RWPE2 (cell line): ENCODE data around the gene ZNF512B.
"Not testable (repeated sequence)": the region's sequence is repeated elsewhere in the genome, so short reads cannot be mapped to it uniquely, and the experiment has no call there.

Experiments used
- ATAC-seq: fragments of 200-7000 bp; cut with Tn5 transposase; 3 replicates; pipeline ENCODE4 v1.9.1; 2021; ENCODE audit warnings: low read depth
- DNase-seq: peaks from one replicate; pipeline ENCODE4 v3.0.0-alpha.2; 2020; ENCODE audit warnings: low spot score
- H3K27ac ChIP-seq: fragments of 450-650 bp; 2 replicates; pipeline ENCODE4 v1.5.1; 2017; ENCODE audit warnings: mild to moderate bottlenecking; ENCODE audit not compliant: poor library complexity, severe bottlenecking
- H3K27me3 ChIP-seq: fragments of 250-450 bp; sonication (Bioruptor Pico); 2 replicates; pipeline ENCODE4 v1.5.1; 2021; ENCODE audit warnings: mild to moderate bottlenecking, moderate library complexity; ENCODE audit not compliant: insufficient read depth, poor library complexity, severe bottlenecking
- H3K36me3 ChIP-seq: fragments of 250-450 bp; sonication (Bioruptor Pico); 2 replicates; pipeline ENCODE4 v1.5.1; 2020; ENCODE audit warnings: low read depth, mild to moderate bottlenecking, moderate library complexity
- H3K4me1 ChIP-seq: fragments of 250-450 bp; sonication (Bioruptor Pico); 2 replicates; pipeline ENCODE4 v1.5.1; 2021; ENCODE audit warnings: mild to moderate bottlenecking, moderate library complexity; ENCODE audit not compliant: insufficient read depth, poor library complexity, severe bottlenecking
- H3K4me3 ChIP-seq: fragments of 250-450 bp; sonication (Bioruptor Pico); 2 replicates; pipeline ENCODE4 v1.5.1; 2021; ENCODE audit warnings: mild to moderate bottlenecking, moderate library complexity; ENCODE audit not compliant: severe bottlenecking
- H3K9me3 ChIP-seq: fragments of 250-450 bp; sonication (Bioruptor Pico); 2 replicates; pipeline ENCODE4 v1.5.1; 2021; ENCODE audit warnings: mild to moderate bottlenecking, moderate library complexity; ENCODE audit not compliant: severe bottlenecking
- TF ChIP-seq, protein P1 (sequence below): fragments of 450-650 bp; IDR thresholded peaks from one replicate; pipeline ENCODE4 v1.5.1; 2017; ENCODE audit warnings: mild to moderate bottlenecking, moderate library complexity; ENCODE audit not compliant: poor library complexity, severe bottlenecking

Gene ZNF512B, protein sequence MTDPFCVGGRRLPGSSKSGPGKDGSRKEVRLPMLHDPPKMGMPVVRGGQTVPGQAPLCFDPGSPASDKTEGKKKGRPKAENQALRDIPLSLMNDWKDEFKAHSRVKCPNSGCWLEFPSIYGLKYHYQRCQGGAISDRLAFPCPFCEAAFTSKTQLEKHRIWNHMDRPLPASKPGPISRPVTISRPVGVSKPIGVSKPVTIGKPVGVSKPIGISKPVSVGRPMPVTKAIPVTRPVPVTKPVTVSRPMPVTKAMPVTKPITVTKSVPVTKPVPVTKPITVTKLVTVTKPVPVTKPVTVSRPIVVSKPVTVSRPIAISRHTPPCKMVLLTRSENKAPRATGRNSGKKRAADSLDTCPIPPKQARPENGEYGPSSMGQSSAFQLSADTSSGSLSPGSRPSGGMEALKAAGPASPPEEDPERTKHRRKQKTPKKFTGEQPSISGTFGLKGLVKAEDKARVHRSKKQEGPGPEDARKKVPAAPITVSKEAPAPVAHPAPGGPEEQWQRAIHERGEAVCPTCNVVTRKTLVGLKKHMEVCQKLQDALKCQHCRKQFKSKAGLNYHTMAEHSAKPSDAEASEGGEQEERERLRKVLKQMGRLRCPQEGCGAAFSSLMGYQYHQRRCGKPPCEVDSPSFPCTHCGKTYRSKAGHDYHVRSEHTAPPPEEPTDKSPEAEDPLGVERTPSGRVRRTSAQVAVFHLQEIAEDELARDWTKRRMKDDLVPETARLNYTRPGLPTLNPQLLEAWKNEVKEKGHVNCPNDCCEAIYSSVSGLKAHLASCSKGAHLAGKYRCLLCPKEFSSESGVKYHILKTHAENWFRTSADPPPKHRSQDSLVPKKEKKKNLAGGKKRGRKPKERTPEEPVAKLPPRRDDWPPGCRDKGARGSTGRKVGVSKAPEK

DNA sequence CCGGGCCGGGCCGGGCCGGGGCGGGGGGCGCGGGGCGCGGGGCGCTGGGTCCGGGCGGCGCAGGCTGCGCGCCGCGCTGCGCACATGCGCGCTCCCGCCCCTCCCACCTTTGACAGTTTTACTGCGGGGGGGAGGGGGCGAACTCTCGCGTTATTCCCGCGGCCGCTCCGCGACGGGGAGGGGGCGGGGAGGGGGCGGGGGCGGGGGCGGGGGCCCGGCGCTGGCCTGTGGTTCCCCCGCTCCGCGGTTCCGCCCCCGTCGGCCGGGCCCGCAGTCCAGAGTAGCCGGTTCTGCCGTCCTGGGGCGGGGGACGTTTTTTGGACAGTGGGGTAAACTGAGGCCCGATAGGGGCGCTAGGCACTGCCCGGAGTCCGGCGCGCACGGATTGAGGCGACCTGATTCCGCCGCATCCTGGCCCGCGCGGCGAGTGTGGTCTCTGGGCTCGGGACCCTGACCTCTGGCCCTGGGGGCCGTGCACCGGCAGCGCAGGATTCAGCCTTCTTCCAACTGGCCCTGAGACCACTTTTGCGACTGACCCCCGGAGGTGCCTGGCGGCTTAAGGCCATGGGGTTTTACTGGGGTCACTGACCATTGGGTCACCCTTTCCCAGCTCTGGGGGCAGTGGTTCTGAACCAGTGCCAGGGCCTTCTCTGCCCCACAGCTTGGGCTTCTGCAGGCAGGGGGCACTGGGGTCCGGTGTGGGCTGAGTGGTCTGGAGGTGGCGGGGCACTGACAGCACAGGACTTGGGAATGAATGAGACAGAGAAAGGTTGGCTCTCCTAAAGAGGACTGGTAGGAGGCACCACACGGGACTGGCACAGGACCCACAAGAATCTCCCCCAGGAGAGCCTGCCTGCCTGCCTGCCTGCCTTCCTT lies at the start of gene ZNF512B:
ZNF512B (minus strand) TSS at position 93 of the 876 bp plus-strand sequence. CDS start 1,980 bp downstream, outside the sequence.
- peak; percentile 32 for ATAC-seq
- peak within 1 kb of the TSS; percentile 43 for H3K27ac ChIP-seq
- peak; percentile 91 for DNase-seq
- no peaks in the 10 kb centered on the region for H3K9me3 ChIP-seq
- peaks cover 18% of the 10 kb centered on the region for H3K36me3 ChIP-seq
- no peaks in the 10 kb centered on the region for H3K4me1 ChIP-seq
- no peaks in the 10 kb centered on the region for H3K27me3 ChIP-seq
- TF ChIP-seq, protein P1, sequence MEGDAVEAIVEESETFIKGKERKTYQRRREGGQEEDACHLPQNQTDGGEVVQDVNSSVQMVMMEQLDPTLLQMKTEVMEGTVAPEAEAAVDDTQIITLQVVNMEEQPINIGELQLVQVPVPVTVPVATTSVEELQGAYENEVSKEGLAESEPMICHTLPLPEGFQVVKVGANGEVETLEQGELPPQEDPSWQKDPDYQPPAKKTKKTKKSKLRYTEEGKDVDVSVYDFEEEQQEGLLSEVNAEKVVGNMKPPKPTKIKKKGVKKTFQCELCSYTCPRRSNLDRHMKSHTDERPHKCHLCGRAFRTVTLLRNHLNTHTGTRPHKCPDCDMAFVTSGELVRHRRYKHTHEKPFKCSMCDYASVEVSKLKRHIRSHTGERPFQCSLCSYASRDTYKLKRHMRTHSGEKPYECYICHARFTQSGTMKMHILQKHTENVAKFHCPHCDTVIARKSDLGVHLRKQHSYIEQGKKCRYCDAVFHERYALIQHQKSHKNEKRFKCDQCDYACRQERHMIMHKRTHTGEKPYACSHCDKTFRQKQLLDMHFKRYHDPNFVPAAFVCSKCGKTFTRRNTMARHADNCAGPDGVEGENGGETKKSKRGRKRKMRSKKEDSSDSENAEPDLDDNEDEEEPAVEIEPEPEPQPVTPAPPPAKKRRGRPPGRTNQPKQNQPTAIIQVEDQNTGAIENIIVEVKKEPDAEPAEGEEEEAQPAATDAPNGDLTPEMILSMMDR, result no peak
- peak within 1 kb of the TSS; percentile 80 for H3K4me3 ChIP-seq

DNA sequence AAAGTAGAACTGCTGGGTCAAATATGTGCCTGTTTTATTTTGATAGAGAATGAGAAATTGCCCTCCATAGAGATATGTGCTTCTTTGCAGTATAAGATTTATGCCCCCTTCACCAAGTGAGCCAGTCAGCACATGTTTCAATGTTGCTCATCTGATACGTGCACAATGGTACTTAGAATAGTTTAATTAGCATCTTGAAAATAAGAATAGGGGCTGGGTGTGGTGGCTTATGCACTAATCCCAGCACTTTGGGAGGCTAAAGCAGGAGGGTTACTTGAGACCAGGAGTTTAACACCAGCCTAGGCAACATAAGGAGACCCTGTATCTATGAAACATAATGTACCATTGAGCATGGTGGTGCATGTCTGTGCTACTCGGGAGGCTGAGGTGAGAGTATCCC lies 45.9 kb upstream of the ZNF512B start:
- Histone ChIP-seq H3K4me3 (no peak overlapping the region), H3K9me3 (no peaks in the 10 kb centered on the region), H3K27ac (no peak overlapping the region), H3K27me3 (no peaks in the 10 kb centered on the region), H3K36me3 (peaks cover 83% of the 10 kb centered on the region), H3K4me1 (no peaks in the 10 kb centered on the region)
- DNase-seq (no peak), ATAC-seq (no peak)
- TF ChIP-seq, protein P1, result no peak

DNA sequence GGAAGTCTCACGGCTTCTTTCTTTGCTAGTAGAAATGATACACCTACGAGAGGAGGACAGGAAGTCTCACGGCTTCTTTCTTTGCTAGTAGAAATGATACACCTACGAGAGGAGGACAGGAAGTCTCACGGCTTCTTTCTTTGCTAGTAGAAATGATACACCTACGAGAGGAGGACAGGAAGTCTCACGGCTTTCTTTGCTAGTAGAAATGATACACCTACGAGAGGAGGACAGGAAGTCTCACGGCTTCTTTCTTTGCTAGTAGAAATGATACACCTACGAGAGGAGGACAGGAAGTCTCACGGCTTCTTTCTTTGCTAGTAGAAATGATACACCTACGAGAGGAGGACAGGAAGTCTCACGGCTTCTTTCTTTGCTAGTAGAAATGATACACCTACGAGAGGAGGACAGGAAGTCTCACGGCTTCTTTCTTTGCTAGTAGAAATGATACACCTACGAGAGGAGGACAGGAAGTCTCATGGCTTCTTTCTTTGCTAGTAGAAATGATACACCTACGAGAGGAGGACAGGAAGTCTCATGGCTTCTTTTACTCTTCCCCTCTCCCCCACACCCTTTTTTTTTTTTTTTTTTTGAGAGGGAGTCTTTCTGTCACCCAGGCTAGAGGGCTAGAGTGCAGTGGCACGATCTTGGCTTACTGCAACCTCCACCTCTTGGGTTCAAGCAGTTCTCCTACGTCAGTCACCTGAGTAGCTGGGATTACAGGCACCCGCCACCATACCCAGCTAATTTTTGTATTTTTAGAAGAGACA lies 42.8 kb upstream of the ZNF512B start:
- H3K4me1 ChIP-seq, H3K27me3 ChIP-seq, DNase-seq, H3K9me3 ChIP-seq, H3K4me3 ChIP-seq, H3K27ac ChIP-seq, ATAC-seq: not testable (repeated sequence)
- H3K36me3 ChIP-seq, result peaks cover 83% of the 10 kb centered on the region

DNA sequence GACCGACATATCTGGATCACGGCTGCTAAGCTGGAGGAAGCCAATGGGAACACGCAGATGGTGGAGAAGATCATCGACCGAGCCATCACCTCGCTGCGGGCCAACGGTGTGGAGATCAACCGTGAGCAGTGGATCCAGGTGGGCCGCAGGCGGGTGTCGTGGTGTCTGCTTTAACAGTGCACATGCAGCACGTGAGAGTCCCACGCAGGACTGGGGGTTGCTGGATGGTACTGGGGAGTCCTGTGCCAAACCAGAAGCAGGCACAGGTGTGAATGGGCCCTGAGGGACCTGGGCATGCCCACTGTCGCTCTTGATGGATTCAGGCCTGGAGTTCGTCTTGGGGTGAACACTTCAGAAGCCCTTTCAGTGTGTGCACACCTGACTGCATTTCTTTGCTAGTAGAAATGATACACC lies 41.6 kb upstream of the ZNF512B start:
- no peak for DNase-seq
- Histone ChIP-seq H3K27me3 (no peaks in the 10 kb centered on the region), H3K36me3 (peaks cover 82% of the 10 kb centered on the region), H3K4me1 (no peaks in the 10 kb centered on the region), H3K9me3 (peaks cover 4% of the 10 kb centered on the region), H3K4me3 (no peak overlapping the region), H3K27ac (no peak overlapping the region)
- TF ChIP-seq, protein P1, result no peak
- ATAC-seq, result no peak
